HG03457 (cell line): ENCODE results near the gene IPO11.
"Not testable (repeated sequence)": the region's sequence is repeated elsewhere in the genome, so short reads cannot be mapped to it uniquely, and the experiment has no call there.

Experiments
- ATAC-seq: cut with Tn5 transposase; IDR thresholded peaks from one replicate; pipeline ENCODE4 v1.9.1; 2021; ENCODE audit warnings: moderate number of reproducible peaks; ENCODE audit not compliant: unreplicated experiment

Gene IPO11

DNA sequence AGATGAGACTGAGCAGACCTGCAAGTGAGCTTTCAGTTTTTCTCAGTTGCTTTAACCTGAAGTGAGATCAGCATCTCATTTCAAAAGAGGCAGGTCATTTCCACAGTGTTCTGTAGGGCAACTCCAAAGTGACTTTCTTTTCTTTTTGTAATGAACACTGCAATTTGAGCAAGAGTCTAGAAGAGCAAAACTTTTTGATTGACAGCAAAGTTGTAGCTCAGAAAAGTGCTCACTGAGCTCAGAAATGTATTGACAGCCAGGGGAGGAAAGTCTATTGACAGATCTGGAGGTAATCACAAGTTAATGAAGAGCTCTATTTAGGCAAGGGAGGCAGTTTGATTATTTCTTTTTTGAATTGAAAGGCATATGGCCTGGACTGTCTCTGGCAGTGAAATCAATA lies 220.7 kb downstream of the IPO11 start:
- ATAC-seq = no peak

DNA sequence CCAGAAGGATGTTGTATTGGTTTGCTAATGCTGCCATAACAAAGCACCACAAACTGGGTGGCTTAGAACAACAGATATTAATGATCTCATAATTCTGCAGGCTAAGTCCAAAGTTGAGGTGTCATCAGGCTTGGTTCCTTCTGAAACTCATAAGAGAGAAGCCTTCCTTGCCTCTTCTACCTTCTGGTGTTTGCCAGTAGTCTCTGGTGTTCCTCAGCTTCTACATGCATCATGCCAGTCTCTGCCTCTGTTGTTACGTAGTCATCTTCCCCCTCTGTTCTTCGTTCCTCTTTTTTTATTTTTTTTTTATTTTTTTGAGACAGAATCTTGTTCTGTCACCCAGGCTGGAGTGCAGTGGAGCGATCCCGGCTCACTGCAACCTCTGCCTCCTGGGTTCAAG lies 227.9 kb downstream of the IPO11 start:
- no peak for ATAC-seq

DNA sequence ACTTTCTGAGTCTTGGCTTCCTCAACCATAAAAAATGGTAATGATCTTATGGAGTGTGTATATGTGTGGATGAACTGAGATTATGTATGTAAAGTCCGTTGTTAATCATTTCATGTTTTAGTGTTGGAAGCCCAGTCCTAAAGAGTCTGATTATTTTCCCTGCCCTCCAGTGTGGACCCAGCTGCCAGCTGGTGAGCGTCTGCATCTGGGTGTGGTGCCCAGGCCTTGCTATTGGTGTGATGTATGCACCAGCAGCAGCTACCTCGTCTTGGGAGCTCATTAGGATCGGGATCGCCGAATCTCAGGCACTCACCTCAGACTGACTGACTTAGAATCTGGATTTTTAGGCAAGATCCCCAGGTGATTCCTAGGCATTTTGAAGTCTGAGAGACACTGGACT lies 229.9 kb downstream of the IPO11 start:
- no peak for ATAC-seq

DNA sequence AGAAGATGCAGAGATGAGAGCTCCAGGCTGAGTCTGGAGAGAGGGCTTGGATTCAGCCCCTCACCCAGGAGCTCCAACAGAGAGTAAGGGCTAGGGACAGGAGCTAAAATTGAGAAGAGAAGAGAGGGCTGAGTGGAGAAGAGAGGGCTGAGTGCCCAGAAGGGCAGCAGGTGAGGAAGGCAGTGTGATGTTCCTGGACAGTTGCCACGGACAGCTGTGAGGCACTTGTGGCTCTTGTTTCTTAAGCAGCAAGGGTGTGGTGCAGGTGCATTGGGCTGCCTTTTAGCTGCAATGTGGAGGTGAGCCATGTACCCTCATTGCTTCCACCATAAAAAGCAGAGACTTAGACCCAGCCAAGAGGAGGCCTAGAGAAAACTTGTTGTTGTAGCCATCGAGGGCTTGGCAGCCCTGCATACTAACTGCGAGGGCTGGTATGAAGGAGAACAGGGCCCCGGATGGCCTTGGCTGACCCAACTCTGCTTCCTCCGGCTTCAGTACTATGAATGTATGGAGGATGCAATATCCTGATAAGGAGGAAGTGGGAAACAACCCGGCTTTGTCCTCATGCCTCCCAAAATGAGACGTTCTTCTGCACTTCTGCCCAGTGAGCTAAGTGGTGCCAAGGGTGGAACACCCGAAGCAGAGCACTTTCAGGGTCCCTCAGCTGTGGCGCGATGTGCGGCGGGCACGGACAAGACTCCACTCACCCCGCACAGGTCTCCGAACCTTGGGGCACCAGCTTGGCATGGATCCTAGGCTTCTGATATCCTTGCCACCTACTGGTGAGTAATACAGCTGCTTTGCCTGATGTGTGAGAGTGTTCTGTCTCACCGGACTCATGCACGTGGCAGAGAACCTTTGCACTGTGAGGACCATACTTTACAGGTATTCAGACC lies 231.2 kb downstream of the IPO11 start:
- ATAC-seq = no peak

DNA sequence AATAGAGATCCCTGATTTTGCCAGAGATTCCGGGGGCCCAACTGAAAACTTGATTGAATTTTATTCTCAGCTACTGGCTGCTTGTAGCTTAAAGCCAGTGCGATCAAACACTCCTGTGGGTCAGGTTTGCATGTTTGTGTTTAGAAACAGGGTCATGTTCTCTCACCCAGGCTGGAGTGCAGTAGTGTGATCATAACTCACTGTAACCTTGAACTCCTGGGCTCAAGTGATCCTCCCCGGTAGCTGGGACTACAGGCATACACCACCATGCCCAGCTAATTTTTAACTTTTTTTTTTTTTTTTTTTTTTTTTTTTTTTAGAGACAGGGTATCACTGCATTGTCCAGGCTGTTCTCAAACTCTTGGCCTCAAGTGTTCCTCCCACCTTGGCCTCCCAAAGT lies 232.7 kb downstream of the IPO11 start:
- ATAC-seq = no peak

DNA sequence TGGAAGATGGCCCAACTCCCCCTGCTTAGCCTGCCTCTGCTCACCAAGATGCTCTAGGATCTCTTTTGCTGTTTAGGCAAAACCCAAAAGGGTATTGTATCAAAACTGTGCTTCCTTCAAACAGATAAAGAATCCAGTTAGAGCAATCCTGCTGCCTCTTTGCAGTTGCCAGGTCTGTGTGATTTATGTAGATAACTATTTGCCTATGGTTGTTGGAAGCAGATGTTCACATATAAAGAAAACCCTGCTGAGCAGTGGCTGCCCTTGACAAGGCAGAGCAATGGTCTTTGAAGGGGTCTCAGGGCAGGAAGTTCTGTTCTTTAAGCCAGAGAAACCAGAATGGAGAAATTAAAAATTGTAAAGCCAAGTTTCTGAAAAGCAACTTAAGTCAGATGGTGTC lies 234.7 kb downstream of the IPO11 start:
- ATAC-seq = no peak

DNA sequence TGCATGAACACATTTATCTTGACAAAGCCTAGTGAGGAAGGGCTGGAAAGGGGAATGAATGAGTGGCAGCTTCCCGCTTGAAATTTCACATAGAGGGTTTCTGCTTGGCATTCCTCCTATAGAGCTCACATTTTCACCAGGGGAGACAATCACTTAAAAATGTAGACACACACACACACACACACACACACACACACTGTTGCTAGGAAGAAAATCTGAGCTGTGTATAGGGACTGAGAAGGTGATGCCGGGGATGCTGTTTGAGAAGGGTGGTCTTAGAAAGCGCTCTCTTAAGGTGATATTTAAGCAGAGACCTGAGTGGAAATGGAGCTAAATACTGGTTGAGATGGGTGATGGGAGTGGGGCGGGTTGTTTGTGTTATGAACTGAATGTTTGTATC lies 236.5 kb downstream of the IPO11 start:
- ATAC-seq = no peak

DNA sequence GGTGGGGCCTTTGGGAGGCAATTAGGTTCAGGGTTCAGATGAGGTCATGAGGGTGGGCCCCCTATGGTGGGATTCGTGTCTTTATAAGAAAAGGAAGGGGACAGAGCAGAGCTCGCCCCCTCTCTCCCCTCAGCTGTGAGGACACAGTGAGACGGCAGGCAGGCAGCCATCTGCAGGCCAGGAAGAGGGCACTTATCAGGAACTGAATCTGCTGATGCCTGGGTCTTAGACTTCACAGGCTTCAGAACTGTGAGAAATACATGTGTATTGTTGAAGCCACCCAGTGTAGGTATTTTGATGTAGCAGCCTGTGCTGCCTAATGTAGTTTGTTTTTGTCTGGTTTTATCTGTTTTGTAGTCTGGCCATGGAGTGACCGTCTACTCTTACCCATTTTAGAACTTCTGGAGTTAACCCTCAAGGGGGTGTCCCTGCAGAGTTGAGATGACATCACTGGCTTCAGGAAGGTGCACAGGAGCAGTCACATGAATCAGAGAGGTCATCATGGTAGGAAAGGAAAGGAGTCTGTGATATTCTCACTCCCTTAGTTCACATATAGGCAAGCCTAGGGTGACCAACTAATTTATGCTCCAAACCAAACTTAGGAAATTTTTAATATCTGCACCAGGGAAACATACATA lies 237.0 kb downstream of the IPO11 start:
- no peak for ATAC-seq

DNA sequence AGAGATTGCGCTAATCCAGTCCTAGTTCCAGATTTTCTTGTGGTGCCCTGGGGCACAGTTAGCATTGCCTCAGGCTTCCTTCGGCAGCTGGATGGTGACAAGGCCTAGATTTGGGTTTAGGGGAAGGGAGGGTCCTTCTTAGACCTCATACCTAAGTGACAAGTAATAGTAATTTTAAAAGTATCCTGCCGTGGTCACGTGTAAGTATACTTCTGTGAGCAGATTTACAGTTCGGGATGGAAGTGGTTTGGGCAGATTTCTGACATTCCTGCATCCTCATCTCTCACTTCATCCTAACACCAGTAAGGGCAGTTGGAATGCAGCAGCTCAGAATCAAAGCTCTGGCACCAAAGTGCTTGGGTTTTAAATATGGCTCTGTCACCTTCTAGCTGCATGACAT lies 237.6 kb downstream of the IPO11 start:
- no peak for ATAC-seq

DNA sequence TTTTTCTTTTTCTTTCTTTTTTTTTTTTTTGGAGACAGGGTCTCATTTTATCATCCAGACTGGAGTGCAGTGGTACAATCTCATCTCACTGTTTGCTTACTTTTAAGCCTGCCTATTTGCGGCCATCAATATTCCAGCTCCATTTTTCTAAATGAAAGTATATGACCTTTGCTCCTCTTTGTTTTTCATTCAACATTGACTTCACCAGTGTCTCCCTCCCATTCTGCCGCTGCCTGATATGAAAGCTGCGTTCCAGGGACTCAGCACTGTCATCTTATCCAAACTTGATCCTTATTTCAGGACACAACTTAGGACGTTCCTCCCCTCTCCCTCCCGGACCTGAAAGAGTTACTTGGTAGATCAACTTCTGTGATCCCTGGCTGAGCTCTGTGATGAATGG lies 239.7 kb downstream of the IPO11 start:
- no peak for ATAC-seq

DNA sequence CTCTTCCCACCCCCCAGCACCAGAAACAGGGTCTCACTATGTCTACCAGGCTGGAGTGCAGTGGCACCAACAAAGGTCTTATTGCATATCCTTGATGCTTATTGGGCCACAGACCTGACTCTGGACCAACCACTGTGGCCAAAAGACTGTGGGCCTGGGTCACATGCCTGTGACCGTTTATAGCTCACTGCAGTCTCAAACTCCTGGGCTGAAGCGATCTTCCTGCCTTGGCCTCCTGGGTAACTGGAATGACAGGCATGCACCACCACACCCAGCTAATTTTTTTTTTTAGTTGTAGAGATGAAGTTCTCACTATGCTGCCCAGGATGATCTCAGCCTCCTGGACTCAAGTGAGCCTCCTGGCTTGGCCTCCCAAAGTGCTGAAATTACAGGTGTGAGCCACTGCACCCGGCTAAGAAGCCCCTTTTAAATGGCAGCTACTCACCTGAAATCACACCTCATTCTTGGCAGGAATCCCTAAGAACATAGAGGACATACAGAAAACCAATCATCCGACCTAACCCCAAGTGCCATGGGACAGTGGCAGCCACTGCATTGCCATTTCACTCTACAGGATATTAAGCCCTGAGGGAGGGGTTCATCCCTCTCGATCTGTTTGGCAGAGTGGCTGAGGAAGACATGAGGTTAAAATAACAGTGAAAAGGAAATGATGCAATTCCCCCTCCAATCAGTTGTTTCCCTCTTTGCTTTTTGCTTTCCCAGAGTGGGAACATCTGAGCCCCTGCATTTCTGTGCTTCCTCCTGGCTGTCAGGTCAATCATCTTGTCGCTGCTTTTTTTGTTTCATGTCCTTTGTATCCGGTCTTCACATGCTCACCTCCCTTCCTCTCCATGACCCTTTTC lies 240.7 kb downstream of the IPO11 start:
- no peak for ATAC-seq

DNA sequence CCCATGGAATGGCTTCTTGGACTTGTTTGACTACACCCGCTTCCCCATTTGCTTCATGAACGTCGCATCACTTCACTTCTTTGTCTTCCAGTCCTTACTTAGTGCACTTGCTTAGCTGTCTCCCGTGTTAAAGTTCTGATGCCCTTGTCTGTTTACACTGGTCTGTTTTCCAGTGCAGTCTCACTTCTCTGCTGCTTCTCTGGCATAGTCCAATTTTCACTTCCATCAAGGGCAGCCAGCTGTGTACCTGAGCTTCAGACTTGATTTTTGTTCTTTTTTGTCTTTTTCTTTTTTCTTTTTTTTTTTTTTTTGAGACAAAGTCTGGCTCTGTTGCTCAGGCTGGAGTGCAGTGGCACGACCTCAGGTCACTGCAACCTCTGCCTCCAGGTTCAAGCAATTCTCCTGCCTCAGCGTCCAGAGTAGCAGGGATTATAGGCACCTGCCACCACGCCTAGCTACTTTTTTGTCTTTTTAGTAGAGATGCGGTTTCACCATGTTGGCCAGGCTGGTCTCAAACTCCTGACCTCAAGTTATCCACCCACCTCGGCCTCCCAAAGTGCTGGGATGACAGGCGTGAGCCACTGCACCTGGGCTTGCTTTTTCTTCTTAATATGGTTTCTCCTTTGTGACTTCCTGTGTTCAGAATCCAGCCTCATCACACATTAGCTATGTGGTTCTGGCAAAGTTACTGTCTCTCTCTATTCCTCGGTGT lies 241.5 kb downstream of the IPO11 start:
- no peak for ATAC-seq

DNA sequence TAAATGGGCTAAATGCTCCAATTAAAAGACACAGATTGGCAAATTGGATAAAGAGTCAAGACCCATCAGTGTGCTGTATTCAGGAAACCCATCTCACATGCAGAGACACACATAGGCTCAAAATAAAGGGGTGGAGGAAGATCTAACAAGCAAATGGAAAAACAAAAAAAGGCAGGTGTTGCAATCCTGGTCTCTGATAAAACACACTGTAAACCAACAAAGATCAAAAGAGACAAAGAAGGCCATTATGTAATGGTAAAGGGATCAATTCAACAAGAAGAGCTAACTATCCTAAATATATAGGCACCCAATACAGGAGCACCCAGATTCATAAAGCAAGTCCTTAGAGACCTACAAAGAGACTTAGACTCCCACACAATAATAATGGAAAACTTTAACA lies 245.2 kb downstream of the IPO11 start:
- not testable (repeated sequence) for ATAC-seq

DNA sequence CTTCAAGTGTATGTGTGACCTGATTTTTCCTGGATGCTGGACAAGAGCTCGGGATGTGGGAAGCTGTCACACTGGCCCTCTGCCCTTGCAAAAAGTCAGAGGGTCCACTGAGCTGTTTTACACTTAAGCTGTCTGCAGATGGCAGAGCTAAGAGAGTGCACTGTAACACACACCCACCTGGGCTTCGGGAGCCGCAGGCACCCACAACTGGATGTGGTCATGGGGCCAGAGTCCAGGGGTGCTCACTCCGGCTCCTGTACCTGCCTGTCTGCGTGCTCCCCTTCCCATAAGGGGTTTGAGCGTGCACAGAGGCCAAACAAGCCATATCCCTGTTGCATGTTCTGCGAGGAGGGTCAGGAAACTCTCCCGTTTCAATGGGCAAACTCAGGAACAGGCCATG lies 248.6 kb downstream of the IPO11 start:
- ATAC-seq = no peak

DNA sequence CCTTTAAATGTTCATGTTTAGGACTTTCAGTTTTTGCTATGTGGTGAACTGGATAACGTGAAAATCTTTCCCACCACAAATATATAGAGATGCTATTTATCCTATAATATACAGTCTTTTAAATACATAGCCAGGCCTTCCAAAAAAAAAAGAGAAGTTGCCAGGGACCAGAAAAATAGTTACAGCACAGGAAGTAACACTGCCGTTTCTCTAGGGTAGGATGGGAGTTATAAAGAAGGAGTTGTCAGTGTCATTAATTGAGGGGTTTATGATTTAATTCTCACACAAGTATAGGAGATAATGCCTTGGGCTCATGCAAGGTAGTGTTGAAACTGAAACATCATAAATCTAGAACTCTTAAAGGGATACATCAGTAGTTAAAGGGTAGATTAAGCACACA lies 250.0 kb downstream of the IPO11 start:
- no peak for ATAC-seq

DNA sequence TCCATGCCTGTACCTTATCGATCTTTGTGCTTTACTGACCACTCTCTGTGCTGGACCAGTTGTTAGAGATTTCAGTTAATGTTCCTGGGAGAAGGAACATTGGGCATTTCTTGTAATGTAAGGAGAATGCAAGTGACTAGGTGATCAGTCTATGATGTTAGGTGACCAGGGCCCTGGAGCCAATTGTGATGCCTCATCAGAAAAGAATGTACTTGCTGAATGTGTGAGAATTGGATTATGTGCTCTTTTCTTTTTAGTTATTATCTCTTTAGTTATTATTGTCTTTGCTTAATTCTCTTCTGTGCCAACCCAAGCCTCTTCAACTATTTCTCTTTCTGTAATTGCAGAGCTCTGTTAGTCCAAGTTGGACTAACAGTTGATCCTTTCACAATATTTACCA lies 258.9 kb downstream of the IPO11 start:
- no peak for ATAC-seq

DNA sequence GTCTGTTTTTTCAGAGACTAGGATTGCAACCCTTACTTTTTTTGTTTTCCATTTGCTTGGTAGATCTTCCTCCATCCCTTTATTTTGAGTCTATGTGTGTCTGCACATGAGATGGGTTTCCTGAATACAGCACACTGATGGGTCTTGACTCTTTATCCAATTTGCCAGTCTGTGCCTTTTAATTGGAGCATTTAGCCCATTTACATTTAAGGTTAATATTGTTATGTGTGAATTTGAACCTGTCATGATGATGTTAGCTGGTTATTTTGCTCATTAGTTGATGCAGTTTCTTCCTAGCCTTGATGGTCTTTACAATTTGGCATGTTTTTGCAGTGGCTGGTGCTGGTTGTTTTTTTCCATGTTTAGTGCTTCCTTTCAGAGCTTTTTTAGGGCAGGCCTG lies 264.0 kb downstream of the IPO11 start:
- ATAC-seq = not testable (repeated sequence)
